Left colon (tissue), 2 donors: ENCODE measurements around the gene ZMYND15. TPM values are rescaled to one million over a fixed set of nuclear protein-coding genes. Genes with fewer than 3 reads are reported as not detected.
"Not testable (repeated sequence)": the region's sequence is repeated elsewhere in the genome, so short reads cannot be mapped to it uniquely, and the experiment has no call there.

ENCODE experiments used
- ATAC-seq: fragments of 200-7000 bp; cut with Tn5 transposase; one replicate; pipeline ENCODE4 v1.9.1; 2020; ENCODE audit warnings: mild to moderate bottlenecking, moderate library complexity
- DNase-seq, 2 donors: peaks; one replicate each; pipeline ENCODE4 v3.0.0-alpha.2; 2020
- intact Hi-C, 2 donors: fragments of 100-400 bp; cut with DNase I in 1 of 2; cut with micrococcal nuclease in 1 of 2; formaldehyde crosslinking; loops; one replicate each; pipeline versions ENCODE4 v1.11.2 to v1.14.0; 2022; cut with DNase I, micrococcal nuclease
- total RNA-seq, 2 donors: library from RNA; stranded (reverse); fragmentation: NEBNext Ultra II Directional; extraction: Animal tissue kit (Norgen Biotek cat#: 25700); gene quantifications; one replicate each; pipeline ENCODE4 v1.2.1, GENCODE V29; 2021
- donor health status: DM: no; HTN: no; CAD: no.
- donor health status: DM: yes; HTN: yes; CAD: no.

Gene ZMYND15
- total RNA-seq, 2 donors from 2014 or later = 1.1 to 1.9 TPM

- intact Hi-C loops, DNase-seq, ATAC-seq: not testable (repeated sequence)
Measured at GRCh38 chr17:4714340-4715062, 25.1 kb upstream of the ZMYND15 start.

DNA sequence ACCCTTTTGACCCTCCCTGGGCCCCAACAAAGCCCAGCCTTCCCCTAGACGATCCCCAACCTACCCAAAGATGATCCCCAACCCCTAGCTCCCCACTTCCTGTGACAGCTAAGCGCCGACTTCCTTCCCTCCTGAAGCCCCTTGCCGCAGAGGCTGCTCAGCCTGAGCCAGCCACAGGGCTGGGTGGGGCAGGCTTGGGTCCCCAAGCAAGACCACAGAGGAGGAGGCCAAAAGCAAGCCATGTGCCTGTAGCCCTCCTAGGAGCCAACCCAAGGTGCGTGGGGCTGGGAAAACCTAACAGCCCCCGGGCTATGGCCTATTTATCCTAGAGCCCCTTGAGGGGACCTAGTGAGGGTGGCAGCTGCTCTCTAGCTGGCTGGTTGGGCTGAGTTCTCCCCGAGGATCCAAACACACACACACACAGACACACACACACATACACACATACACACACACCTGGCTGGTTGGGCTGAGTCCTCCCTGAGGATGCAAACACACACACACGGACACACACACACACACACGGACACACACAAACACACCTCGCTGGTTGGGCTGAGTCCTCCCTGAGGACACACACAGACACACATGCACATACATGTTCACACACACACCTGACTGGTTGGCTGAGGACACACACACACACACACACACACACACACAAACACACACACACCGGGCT is 24.4 kb upstream of the ZMYND15 start:
- intact Hi-C loops = no loop called here
- ATAC-seq (no peak), DNase-seq (no peak)

DNA sequence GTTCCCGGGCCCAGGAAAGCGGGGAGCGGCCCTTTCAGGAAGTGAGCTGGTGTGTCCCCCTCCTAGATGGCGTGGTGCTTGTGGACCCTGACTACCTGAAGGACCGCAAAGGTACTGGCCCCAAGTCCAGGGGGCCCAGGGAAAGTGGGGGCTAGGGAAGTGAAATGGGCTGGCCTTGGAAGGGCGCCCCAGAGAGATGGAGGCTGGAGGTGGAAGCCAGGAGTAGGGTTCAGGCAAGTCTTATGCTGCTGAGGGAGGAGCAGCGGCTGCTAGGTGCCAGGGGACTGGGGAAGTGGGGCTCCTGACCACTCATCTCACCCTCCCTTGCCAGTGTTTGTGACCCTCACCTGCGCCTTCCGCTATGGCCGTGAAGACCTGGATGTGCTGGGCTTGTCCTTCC is 23.6 kb upstream of the ZMYND15 start:
- intact Hi-C loops = no loop called here
- no peak for ATAC-seq

GRCh38 chr17:4717791-4718190 is 21.8 kb upstream of the ZMYND15 start:
- no peak for ATAC-seq
- intact Hi-C loops = no loop called here
- no peak for DNase-seq

More for the DNA sequence above, 23.6 kb upstream of the ZMYND15 start:
- DNase-seq = no peak

GRCh38 chr17:4718276-4718675 is 21.4 kb upstream of the ZMYND15 start:
- ATAC-seq (no peak), DNase-seq (no peak)
- intact Hi-C loops = no loop called here

- intact Hi-C loops = no loop called here
- ATAC-seq (no peak), DNase-seq (no peak)
Measured at GRCh38 chr17:4719146-4719545, 20.5 kb upstream of the ZMYND15 start.

DNA sequence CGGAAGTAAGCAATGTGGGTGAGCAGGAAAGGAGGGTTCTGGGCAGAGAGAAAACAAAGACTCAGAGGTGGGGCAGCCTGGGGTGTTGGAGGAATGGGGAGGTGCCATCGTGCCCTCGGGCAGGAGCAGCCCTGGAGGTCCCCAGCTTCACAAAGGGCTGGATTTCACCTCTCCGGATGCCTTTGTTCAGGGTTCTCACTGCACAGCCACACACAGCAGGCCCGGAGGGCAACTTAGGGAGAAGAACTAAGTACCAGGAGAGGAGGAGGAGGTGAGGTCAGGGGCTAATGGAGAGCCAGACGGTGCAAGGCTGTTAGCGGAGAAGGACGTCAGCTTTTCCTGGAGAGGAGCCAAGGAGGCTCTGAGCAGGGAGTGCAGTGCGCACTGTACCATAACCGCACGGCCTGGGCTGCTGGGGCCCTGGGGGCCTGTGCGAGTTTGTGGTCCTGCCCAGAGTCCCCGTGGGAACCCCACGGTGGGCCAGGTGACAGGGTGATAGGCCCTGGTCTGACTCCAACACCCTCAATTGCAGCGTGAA is 19.9 kb upstream of the ZMYND15 start:
- DNase-seq = no peak
- intact Hi-C loops = no loop called here
- no peak for ATAC-seq

GRCh38 chr17:4720787-4721186 is 18.8 kb upstream of the ZMYND15 start:
- intact Hi-C loops = no loop called here
- no peak for ATAC-seq

GRCh38 chr17:4721203-4722135 is 18.2 kb upstream of the ZMYND15 start:
- peak; percentile 70 to 84 for DNase-seq
- intact Hi-C loops = no loop called here
- peak; percentile 92 for ATAC-seq

More at GRCh38 chr17:4720787-4721186, 18.8 kb upstream of the ZMYND15 start:
- no peak for DNase-seq

DNA sequence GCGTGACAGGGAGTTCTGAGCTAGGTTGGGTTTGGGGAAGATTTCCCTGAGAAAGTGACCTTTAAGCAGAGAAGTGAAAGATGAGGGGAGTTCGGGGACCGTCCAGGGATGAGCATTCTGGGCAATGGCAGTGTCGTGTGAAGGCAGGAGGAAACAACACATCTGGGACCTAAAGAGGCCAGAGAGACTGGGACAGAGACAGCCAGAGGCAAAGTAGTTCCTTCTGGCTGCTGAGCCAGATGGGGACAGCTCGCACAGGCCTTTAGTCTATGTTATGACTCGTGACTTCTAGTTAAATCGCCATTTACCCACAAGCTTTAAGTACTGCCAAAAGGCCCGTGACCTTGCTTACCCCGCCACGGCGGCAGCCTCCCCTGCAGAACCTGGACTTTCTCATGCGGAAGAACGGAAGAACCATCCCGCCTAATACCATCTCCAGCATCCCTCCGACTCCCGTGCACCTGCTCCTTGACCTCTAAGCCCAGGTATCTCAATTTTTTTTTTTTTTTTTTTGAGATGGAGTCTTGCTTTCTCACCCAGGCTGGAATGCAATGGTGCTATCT is 16.9 kb upstream of the ZMYND15 start:
- DNase-seq = no peak
- intact Hi-C loops = no loop called here
- ATAC-seq = no peak

DNA sequence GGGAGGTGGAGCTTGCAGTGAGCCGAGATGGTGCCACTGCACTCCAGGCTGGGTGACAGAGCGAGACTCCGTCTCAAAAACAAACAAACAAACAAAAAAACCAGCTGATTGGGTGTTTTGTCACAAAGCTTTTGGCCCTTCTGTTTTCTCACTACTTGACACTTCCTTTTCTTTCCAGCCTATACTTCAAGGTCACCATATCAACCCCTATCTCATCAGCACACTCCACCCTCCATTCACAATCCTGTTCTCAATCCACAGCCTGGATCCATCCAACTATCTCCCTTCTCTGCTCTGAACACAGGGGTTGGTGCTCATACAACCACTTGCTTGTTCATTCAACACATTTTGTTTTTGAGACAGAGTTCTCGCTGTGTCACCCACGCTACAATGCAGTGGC is 15.0 kb upstream of the ZMYND15 start:
- no peak for ATAC-seq
- intact Hi-C loops = no loop called here
- no peak for DNase-seq

DNA sequence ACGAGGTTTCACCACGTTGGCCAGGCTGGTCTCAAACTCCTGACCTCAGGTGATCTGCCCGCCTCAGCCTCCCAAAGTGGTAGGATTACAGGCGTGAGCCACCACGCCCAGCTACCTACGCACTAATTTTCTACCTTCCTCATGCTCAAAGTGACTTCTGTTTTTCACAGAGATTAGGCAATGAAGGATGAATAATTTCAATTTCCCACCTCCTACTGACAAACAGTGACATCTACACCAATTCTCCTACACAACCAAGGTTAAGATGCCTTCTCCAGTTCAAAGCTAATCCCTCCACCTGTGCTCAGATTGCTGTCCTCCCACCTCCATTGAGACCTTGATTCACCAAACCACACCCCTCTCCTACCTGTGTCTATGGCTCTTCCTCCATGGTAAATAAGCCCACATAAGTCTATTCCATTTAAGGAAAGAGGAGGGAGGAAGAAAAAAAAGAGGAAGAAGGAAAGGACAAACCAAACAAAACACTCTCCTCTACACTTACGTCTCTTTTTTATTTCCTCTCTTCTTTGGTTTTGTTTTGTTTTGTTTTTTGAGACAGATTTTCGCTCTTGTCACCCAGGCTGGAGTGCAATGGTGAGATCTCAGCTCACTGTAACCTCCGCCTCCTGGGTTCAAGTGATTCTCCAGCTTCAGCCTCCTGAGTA is 13.9 kb upstream of the ZMYND15 start:
- intact Hi-C loops = no loop called here
- ATAC-seq = peak; percentile 5
- no peak for DNase-seq

GRCh38 chr17:4728124-4728523 is 11.5 kb upstream of the ZMYND15 start:
- ATAC-seq (no peak), DNase-seq (no peak)
- intact Hi-C loops = no loop called here

- ATAC-seq (no peak), DNase-seq (no peak)
- intact Hi-C loops = loop anchor here in 1 of 2 donors (10.0 kb wide), 1 partner anchor 52 kb away; the partner anchor contains the start of genes GLTPD2 and VMO1
Measured at GRCh38 chr17:4733073-4733531, 6.5 kb upstream of the ZMYND15 start.

DNA sequence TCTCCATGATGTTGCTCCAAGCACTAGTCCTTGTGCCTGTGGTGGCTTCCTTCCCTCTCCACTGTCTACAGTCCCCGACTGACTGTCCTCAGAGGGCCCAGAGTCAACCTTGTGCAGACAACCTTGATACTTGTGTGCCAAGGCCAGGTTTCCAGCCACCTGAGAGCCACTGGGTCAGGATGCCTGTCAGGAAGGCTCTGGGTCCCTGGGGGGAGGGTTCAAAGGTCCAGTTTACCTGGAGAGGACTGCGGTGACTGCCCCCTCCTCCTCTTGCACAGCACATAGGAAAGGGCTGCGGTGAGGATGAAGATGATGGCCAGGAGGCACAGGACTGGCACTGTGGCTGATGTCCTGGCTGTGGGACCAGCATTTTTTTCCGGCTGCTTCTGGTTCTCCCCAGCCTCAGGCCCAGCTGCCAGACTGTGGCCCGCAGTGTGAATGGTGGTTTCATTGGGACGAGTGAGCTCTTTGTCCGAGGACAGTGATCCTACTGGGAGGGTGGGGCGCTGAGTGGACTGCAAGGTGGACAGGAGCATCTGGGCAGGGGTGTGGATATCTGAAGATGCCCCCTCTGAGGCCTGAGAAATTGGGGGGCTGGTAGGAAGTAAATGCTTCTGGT is 4.7 kb upstream of the ZMYND15 start:
- ATAC-seq = no peak
- no peak for DNase-seq
- intact Hi-C loops = loop anchor here in 1 of 2 donors (10.0 kb wide), 1 partner anchor 50 kb away; the partner anchor contains the start of genes GLTPD2 and VMO1

DNA sequence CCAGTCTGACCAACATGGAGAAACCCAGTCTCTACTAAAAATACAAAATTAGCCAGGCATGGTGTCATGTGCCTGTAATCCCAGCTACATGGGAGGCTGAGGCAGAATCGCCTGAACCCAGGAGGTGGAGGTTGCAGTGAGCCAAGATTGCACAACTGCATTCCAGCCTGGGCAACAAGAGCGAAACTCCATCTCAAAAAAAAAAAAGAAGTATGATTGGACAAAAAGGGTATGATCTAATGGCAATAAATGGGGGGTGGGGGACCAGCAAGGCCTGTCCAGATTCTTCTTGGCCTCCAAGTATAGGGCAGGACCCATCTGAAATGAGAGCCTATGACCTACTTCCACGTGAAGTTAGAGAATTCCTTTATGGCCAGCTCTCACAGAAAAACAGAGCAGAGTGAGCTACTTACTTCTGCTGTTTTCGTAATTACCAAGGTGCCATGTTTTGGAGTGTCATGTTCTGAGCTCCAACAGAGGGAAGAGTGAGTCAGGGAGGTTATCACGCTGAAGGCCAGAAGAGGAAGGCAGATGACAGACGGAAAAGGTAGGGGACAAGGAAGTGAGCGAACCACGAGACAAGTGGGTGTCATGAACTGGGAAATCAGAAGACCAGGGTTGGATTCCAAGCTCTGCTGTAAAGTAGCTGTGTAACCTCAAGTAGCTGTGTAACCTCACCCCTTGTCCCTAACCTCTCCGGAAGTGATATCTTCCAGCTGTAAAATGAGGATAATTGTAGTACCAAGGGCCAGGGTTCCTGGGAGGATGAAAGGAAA is 3.6 kb upstream of the ZMYND15 start:
- intact Hi-C loops = loop anchor here in 1 of 2 donors (10.0 kb wide), 1 partner anchor 49 kb away; the partner anchor contains the start of genes GLTPD2 and VMO1
- no peak for ATAC-seq
- DNase-seq = no peak
